Subcutaneous abdominal adipose tissue (tissue), 5 donors: Measurements from ENCODE around the gene LRRC25.
"Not testable (repeated sequence)": the region's sequence is repeated elsewhere in the genome, so short reads cannot be mapped to it uniquely, and the experiment has no call there.

Source experiments
- H3K27ac ChIP-seq: one replicate; pipeline ENCODE4 v1.7.0; 2013; ENCODE audit warnings: low read depth, mild to moderate bottlenecking, inconsistent platforms, low read length, moderate library complexity
- H3K27me3 ChIP-seq, 5 donors: one replicate each; pipeline ENCODE4 v1.7.0; 2013; ENCODE audit warnings: low read length in 5 of 5, inconsistent platforms in 1 of 5; ENCODE audit not compliant: control insufficient read depth in 5 of 5, insufficient read depth in 4 of 5
- H3K36me3 ChIP-seq, 5 donors: one replicate each; pipeline ENCODE4 v1.7.0; 2013; ENCODE audit warnings: low read length in 5 of 5; ENCODE audit not compliant: control insufficient read depth in 5 of 5, insufficient read depth in 5 of 5
- H3K4me1 ChIP-seq, 5 donors: one replicate each; pipeline ENCODE4 v1.7.0; 2013; ENCODE audit warnings: low read length in 5 of 5, mild to moderate bottlenecking in 3 of 5, moderate library complexity in 1 of 5; ENCODE audit not compliant: control insufficient read depth in 5 of 5, insufficient read depth in 5 of 5
- H3K4me3 ChIP-seq, 5 donors: one replicate each; pipeline ENCODE4 v1.7.0; 2013; ENCODE audit warnings: low read length in 5 of 5, low read depth in 1 of 5
- H3K9ac ChIP-seq, 5 donors: one replicate each; pipeline ENCODE4 v1.7.0; 2013; ENCODE audit warnings: low read length in 5 of 5, mild to moderate bottlenecking in 4 of 5, moderate library complexity in 3 of 5
- H3K9me3 ChIP-seq, 5 donors: one replicate each; pipeline ENCODE4 v1.7.0; 2013; ENCODE audit warnings: low read length in 5 of 5; ENCODE audit not compliant: control insufficient read depth in 5 of 5
- donor health status: healthy.
- donor health status: healthy.
- donor health status: healthy.
- donor health status: healthy.
- donor health status: healthy.

LRRC25 gene

DNA sequence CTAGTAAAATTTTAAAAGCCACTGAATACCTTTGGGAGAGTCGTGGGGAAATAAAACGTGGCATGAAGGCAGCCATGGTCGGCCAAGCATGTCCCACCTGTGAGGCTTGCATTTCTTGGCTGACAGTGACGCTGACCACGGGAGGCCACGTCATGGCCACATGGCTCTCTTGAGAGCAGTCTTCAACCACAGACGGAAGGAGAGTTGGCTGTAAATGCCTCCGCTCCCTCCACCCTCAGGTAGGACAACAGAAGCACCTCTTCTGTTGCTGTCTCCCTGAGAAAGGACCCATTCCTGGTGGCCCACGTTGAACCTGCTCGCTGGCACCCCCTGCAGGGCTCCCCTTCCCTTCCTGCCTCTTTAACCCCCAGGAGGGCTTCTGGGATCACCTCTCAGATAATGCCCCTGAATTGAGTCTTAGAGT, 10.6 kb upstream of the LRRC25 start:
- H3K27me3 ChIP-seq: peaks cover 0 to 2% (median 0%) of the 10 kb centered on the region in 5 donors
- H3K27ac ChIP-seq: no peak overlapping the region
- H3K4me3 ChIP-seq: no peak overlapping the region
- no peak overlapping the region for H3K9ac ChIP-seq
- H3K4me1 ChIP-seq: peaks cover 0 to 6% (median 0%) of the 10 kb centered on the region in 5 donors
- no peaks in the 10 kb centered on the region for H3K36me3 ChIP-seq
- H3K9me3 ChIP-seq: no peaks in the 10 kb centered on the region

DNA sequence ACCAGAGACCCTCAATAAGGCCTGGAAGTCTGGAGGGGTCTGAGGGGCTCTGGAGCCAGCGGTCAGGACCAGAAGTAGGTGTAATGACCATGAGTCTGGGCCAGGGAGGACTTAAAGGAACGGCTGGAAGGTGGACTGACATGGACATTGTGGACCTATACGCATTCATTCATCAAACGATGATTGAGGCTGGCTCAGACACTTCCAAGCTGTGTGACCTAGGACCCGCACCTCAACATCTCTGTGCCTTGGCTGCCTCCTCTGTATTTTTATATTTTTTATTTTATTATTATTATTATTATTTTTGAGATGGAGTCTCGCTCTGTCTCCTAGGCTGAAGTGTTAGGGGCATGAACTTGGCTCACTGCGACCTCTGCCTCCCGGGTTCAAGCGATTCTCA, 9.3 kb upstream of the LRRC25 start:
- Histone ChIP-seq H3K9me3 (no peaks in the 10 kb centered on the region), H3K27ac (no peak overlapping the region), H3K4me3 (no peak overlapping the region), H3K4me1 (peaks cover 0 to 10% (median 2%) of the 10 kb centered on the region in 5 donors), H3K36me3 (no peaks in the 10 kb centered on the region), H3K9ac (no peak overlapping the region), H3K27me3 (no peaks in the 10 kb centered on the region)

DNA sequence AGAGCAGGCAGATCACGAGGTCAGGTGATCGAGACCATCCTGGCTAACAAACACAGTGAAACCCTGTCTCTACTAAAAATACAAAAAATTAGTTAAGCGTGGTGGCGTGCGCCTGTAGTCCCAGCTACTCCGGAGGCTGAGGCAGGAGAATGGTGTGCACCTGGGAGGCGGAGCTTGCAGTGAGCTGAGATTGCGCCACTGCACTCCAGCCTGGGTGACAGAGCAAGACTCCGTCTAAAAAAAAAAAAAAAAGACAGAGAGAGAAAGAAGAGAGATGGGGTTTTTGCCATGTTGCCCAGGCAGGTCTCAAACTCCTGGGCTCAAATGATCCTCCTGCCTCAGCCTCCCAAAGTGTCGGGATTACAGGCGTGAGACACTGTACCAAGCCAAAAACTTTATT, 8.3 kb upstream of the LRRC25 start:
- H3K9ac ChIP-seq, H3K27ac ChIP-seq, H3K4me3 ChIP-seq, H3K27me3 ChIP-seq, H3K9me3 ChIP-seq, H3K36me3 ChIP-seq: not testable (repeated sequence)
- H3K4me1 ChIP-seq: peaks cover 0 to 11% (median 2%) of the 10 kb centered on the region in 5 donors

DNA sequence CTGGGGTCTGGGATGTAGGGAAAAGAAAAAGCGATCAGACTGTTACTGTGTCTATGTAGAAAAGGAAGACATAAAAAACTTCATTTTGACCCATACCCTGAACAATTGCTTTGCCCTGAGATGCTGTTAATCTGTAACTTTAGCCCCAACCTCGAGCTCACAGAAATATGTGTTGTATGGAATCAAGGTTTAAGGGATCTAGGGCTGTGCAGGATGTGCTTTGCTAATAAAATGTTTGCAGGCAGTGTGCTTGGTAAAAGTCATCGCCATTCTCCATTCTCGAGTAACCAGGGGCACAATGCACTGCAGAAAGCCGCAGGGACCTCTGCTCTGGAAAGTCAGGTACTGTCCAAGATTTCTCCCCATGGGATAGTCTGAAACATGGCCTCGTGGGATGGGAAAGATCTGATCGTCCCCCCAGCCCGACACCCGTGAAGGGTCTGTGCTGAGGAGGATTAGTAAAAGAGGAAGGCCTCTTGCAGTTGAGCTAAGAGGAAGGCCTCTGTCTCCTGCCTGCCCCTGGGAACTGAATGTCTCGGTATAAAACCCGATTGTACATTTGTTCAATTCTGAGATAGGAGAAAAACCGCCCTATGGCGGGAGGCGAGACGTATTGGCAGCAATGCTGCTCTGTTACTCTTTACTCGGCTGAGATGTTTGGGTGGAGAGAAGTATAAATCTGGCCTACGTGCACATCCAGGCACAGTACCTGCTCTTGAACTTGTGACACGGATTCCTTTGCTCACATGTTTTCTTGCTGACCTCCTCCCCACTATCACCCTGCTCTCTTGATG, 5.2 kb upstream of the LRRC25 start:
- Histone ChIP-seq H3K4me1 (peaks cover 0 to 15% (median 11%) of the 10 kb centered on the region in 5 donors), H3K9ac (peak overlapping the region in 1 of 5 donors; percentile 30)
- not testable (repeated sequence) for H3K36me3 ChIP-seq, H3K4me3 ChIP-seq, H3K27ac ChIP-seq, H3K9me3 ChIP-seq, H3K27me3 ChIP-seq

DNA sequence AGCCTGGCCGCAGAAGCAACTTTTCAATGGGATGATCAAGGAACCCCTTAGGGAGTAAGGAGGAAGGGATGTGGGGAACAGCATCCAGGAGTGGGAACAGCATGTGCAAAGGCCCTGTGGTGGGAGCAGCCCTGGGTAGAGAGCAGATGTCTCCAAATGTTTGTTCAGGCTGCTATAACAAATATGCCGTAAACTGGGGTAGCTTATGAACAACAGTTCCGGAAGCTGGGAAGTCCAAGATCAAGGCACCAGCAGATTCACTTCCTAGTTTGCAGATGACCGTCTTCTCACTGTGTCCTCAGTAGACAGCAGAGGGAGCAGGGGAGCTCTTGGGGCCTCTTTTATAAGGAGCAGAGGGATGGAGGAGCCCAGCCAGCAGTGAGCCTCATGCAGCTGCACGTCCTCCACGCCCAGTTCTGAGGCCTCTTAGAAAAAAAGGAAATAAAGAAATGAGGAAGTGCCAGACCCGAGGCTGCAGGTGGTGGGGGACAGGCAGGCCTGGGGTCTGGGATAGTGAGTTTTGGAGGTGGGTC, 4.2 kb upstream of the LRRC25 start:
- peaks cover 0 to 23% (median 11%) of the 10 kb centered on the region in 5 donors for H3K4me1 ChIP-seq
- H3K36me3 ChIP-seq: no peaks in the 10 kb centered on the region
- H3K27ac ChIP-seq: no peak overlapping the region
- H3K27me3 ChIP-seq: peaks cover under 1 to 18% (median 15%) of the 10 kb centered on the region in 5 donors
- H3K9ac ChIP-seq: peak overlapping the region in 1 of 5 donors; percentile 39
- H3K9me3 ChIP-seq: no peaks in the 10 kb centered on the region
- no peak overlapping the region for H3K4me3 ChIP-seq

DNA sequence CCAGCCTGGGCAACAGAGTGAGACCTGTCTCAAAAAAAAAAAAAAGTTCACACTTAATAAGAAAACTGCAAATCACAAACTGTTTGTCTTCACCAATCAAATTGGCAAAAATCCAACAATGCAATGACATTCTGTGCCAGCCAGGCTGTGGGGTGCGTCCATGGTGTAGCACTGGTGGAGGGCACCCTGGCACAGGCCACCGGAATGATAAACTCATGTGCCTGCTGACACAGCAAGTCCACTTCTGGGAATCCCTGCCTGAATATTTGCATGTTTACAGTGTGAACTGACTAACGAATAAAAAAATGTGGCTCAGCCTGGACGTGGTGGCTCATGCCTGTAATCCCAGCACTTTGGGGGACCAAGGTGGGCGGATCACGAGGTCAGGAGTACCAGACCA, 1.6 kb upstream of the LRRC25 start:
- no peak overlapping the region for H3K9ac ChIP-seq
- no peak overlapping the region for H3K27ac ChIP-seq
- H3K4me1 ChIP-seq: peaks cover 0 to 23% (median 11%) of the 10 kb centered on the region in 5 donors
- no peaks in the 10 kb centered on the region for H3K36me3 ChIP-seq
- H3K9me3 ChIP-seq: no peaks in the 10 kb centered on the region
- peaks cover 5 to 24% (median 19%) of the 10 kb centered on the region in 5 donors for H3K27me3 ChIP-seq
- no peak overlapping the region for H3K4me3 ChIP-seq

DNA sequence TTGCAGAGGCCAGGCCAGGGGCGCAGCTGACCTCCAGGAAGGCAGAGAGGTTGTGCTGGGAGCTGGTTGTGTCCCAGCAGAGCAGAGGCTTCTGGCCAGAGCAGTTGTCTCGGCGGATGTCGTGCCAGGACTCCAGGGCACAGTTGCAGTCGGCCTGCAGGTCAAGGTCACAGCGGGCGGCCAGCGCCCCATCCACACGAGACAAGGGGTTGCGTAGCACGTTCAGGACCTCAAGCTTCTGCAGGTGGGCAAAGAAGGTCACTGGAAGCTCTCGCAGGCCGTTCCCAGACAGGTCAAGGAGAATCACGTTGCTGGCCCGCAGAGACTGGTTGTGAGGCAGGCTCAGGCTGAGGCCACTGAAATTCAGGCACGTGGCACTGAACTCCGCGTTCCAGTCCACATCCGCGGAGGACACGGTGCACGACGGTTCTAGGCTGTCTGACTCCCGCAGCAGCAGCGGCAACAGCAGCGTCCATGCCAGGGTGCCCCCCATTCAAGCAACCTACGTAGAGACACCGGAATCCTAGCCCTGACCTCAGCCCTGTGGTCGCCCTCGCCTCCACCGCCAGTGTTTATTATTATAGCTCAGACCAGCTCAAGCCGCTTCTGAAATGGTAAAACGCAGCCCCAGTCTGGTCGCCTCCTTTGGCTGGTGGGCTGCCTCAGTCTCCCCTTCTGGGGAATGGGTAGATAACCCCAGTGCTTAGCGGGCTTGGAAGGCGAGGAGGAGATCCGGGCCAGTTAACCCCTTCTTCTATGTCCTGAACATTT, 766 bp downstream of the LRRC25 start:
- H3K9ac ChIP-seq: peak overlapping the region in 2 of 5 donors; percentile 51 to 56
- no peak overlapping the region for H3K27ac ChIP-seq
- H3K27me3 ChIP-seq: peaks cover 5 to 24% (median 19%) of the 10 kb centered on the region in 5 donors
- peaks cover 2 to 22% (median 10%) of the 10 kb centered on the region in 5 donors for H3K4me1 ChIP-seq
- H3K9me3 ChIP-seq: no peaks in the 10 kb centered on the region
- no peaks in the 10 kb centered on the region for H3K36me3 ChIP-seq
- H3K4me3 ChIP-seq: peak overlapping the region; percentile 45 to 61 (median 48)

DNA sequence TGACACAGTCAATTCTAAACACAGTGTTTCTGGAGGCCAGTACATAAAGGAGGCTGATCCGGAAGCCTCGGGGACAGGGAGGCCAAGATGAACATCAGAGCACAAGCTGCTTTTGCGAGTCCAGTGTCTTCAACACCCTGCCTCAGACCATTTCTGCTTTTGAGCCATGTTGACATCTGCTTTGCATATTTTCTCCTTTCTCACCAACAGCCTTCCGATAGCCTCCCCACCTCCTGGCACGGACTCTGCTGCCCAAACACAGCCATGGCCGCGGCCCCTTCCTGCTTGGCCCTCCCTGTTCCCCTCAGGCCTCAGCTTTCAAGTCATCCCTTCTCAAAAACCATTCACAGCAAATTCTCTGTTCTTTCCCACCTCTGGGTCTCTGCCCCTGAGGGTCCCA, 3.6 kb downstream of the LRRC25 start:
- Histone ChIP-seq H3K36me3 (peaks cover 0 to 12% (median 0%) of the 10 kb centered on the region in 5 donors), H3K9me3 (no peaks in the 10 kb centered on the region), H3K4me3 (peak overlapping the region in 3 of 5 donors; percentile 2 to 13 (median 8)), H3K4me1 (peaks cover 2 to 30% (median 10%) of the 10 kb centered on the region in 5 donors), H3K27me3 (peaks cover 5 to 24% (median 19%) of the 10 kb centered on the region in 5 donors), H3K27ac (no peak overlapping the region), H3K9ac (no peak overlapping the region)

DNA sequence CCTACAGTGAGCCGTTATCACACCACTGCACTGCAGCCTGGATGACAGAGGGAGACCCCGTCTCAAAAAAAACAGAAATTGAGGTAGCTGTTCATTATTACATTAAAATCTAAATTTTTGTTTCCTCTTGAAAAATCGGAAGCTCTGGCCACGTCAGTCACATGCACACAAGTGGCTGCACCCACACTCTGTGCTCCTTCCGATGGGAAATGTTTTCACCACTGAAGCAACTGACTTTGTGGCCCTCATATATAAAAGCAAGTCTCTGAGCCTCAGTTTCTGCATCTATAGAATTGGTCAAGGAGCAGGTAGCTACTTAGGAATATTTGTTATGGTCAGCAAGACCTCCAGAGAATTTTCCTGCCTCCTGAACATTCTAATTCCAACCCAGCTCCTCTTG, 4.5 kb downstream of the LRRC25 start:
- Histone ChIP-seq H3K9me3 (no peaks in the 10 kb centered on the region), H3K4me1 (peaks cover 2 to 32% (median 12%) of the 10 kb centered on the region in 5 donors), H3K27ac (no peak overlapping the region), H3K27me3 (peaks cover 5 to 19% (median 15%) of the 10 kb centered on the region in 5 donors), H3K9ac (no peak overlapping the region), H3K36me3 (peaks cover 0 to 12% (median 0%) of the 10 kb centered on the region in 5 donors), H3K4me3 (peak overlapping the region in 1 of 5 donors; percentile 22)
